ENCODE results near the gene PRICKLE4. TPM values are rescaled to one million over a fixed set of nuclear protein-coding genes. Genes with fewer than 3 reads are reported as not detected.

The PRICKLE4 gene
- total RNA-seq, 1 experiment from 2014 or later: 1.5 TPM

DNA sequence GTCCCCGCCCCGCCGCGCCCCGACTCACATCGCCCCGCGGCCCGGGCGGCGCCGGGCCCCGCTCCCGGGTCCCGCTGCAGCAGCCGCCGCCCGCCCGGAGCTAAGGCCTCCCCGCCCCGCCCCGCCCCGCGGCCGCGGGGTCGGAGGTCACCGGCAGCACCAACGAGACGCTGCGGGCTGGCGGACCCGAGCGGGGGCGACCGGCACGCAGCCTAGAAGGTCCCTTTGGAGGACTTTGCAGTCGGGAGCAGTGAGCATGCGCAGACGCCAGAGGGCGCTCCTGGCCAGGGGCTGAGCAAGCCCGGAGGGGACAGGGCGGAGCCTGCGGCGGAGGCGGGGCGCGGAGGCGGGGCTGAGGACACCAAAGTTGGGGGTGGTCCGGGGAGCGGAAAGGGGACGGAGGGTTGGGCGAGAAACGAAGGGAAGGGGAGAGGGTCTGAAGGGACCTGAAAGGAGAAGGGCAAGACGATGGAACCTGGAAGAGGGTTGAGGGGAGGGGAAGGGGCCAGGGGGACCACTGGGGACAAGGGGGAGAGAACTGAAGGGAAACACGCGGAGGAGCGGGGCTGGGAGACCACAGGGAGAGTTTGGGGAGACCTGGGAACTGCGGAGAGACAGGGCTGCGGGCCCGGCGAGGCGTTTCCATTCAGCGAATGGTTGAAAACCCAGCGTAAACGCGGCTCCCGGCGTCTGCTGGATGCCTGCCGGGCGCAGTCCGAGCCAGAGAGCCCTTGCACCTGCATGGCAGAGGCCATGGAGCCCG is 613 bp upstream of the PRICKLE4 start, which contains the start of gene FRS3 (continued):
- TF ChIP-seq, protein P1, sequence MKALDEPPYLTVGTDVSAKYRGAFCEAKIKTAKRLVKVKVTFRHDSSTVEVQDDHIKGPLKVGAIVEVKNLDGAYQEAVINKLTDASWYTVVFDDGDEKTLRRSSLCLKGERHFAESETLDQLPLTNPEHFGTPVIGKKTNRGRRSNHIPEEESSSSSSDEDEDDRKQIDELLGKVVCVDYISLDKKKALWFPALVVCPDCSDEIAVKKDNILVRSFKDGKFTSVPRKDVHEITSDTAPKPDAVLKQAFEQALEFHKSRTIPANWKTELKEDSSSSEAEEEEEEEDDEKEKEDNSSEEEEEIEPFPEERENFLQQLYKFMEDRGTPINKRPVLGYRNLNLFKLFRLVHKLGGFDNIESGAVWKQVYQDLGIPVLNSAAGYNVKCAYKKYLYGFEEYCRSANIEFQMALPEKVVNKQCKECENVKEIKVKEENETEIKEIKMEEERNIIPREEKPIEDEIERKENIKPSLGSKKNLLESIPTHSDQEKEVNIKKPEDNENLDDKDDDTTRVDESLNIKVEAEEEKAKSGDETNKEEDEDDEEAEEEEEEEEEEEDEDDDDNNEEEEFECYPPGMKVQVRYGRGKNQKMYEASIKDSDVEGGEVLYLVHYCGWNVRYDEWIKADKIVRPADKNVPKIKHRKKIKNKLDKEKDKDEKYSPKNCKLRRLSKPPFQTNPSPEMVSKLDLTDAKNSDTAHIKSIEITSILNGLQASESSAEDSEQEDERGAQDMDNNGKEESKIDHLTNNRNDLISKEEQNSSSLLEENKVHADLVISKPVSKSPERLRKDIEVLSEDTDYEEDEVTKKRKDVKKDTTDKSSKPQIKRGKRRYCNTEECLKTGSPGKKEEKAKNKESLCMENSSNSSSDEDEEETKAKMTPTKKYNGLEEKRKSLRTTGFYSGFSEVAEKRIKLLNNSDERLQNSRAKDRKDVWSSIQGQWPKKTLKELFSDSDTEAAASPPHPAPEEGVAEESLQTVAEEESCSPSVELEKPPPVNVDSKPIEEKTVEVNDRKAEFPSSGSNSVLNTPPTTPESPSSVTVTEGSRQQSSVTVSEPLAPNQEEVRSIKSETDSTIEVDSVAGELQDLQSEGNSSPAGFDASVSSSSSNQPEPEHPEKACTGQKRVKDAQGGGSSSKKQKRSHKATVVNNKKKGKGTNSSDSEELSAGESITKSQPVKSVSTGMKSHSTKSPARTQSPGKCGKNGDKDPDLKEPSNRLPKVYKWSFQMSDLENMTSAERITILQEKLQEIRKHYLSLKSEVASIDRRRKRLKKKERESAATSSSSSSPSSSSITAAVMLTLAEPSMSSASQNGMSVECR (CRISPR knock-in tag; IDR thresholded peaks at IDR 0.05; ENCODE audit: borderline replicate concordance): peak; percentile 50; the same call in 1 of the 2 replicates
- TF ChIP-seq, protein P2, sequence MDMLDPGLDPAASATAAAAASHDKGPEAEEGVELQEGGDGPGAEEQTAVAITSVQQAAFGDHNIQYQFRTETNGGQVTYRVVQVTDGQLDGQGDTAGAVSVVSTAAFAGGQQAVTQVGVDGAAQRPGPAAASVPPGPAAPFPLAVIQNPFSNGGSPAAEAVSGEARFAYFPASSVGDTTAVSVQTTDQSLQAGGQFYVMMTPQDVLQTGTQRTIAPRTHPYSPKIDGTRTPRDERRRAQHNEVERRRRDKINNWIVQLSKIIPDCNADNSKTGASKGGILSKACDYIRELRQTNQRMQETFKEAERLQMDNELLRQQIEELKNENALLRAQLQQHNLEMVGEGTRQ (CRISPR knock-in tag; IDR thresholded peaks at IDR 0.05): peak; percentile 42
- no peak for TF ChIP-seq TEAD4 (CRISPR knock-in tag; IDR thresholded peaks at IDR 0.05)
- TF ChIP-seq NFATC4 (CRISPR knock-in tag; IDR thresholded peaks at IDR 0.05): no peak
- TF ChIP-seq ZNF396 (CRISPR knock-in tag; IDR thresholded peaks at IDR 0.05; ENCODE audit: borderline replicate concordance): no peak
- TF ChIP-seq SP1 (CRISPR knock-in tag; conservative IDR thresholded peaks at IDR 0.05): peak; percentile 97
- TF ChIP-seq TEAD1 (CRISPR knock-in tag; IDR thresholded peaks at IDR 0.05): peak; percentile 32; the same call in 1 of the 2 replicates
- no peak for TF ChIP-seq HMGA2 (CRISPR knock-in tag; IDR thresholded peaks at IDR 0.05)

DNA sequence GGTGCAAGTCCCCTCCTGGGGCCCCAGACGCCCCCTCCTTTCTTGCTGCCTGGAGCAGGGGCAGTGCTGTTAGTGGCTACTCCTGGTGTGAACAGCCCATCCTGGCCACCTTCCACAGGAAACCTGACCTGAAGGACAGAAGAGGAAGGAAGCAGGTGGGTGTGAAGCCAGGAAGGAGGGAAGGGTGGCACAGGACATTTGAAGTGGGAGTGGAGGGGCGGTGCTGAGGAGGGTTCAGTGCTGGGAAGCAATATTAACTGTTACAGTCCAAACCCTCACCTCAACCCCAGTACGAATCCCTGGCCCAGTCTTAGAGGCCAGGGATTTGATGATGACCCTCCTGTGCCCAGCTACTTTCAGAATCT is 766 bp downstream of the PRICKLE4 start:
- DNase-seq (ENCODE audit: low spot score) (no peak), ATAC-seq (no peak)
- peak overlapping the region; percentile 84 for H3K4me3 Mint-ChIP-seq
- ChIA-PET POLR2A (interaction anchor here (0.6 kb wide), 1 partner anchor 404 kb away, joined by 3 read pairs; no protein-coding TSS in a partner anchor), CTCF (interaction anchor here (0.5 to 0.9 kb wide), 2 partner anchors 185 to 577 kb away, joined by 3 to 4 read pairs; no protein-coding TSS in a partner anchor)
- TF ChIP-seq, protein P3, sequence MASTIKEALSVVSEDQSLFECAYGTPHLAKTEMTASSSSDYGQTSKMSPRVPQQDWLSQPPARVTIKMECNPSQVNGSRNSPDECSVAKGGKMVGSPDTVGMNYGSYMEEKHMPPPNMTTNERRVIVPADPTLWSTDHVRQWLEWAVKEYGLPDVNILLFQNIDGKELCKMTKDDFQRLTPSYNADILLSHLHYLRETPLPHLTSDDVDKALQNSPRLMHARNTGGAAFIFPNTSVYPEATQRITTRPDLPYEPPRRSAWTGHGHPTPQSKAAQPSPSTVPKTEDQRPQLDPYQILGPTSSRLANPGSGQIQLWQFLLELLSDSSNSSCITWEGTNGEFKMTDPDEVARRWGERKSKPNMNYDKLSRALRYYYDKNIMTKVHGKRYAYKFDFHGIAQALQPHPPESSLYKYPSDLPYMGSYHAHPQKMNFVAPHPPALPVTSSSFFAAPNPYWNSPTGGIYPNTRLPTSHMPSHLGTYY (CRISPR knock-in tag; IDR thresholded peaks at IDR 0.05): no peak
- TF ChIP-seq ESRRA (CRISPR knock-in tag; IDR thresholded peaks at IDR 0.05; ENCODE audit: borderline replicate concordance): no peak
- no peak for TF ChIP-seq KAT7 (CRISPR knock-in tag; IDR thresholded peaks at IDR 0.05; ENCODE audit: borderline replicate concordance)
- TF ChIP-seq, protein P4, sequence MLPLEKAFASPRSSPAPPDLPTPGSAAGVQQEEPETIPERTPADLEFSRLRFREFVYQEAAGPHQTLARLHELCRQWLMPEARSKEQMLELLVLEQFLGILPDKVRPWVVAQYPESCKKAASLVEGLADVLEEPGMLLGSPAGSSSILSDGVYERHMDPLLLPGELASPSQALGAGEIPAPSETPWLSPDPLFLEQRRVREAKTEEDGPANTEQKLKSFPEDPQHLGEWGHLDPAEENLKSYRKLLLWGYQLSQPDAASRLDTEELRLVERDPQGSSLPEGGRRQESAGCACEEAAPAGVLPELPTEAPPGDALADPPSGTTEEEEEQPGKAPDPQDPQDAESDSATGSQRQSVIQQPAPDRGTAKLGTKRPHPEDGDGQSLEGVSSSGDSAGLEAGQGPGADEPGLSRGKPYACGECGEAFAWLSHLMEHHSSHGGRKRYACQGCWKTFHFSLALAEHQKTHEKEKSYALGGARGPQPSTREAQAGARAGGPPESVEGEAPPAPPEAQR (CRISPR knock-in tag; IDR thresholded peaks at IDR 0.05): no peak
- TF ChIP-seq, protein P5, sequence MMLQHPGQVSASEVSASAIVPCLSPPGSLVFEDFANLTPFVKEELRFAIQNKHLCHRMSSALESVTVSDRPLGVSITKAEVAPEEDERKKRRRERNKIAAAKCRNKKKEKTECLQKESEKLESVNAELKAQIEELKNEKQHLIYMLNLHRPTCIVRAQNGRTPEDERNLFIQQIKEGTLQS (CRISPR knock-in tag; conservative IDR thresholded peaks at IDR 0.05): no peak
- TF ChIP-seq, protein P6, sequence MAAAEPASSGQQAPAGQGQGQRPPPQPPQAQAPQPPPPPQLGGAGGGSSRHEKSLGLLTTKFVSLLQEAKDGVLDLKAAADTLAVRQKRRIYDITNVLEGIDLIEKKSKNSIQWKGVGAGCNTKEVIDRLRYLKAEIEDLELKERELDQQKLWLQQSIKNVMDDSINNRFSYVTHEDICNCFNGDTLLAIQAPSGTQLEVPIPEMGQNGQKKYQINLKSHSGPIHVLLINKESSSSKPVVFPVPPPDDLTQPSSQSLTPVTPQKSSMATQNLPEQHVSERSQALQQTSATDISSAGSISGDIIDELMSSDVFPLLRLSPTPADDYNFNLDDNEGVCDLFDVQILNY (CRISPR knock-in tag; IDR thresholded peaks at IDR 0.05): no peak
- TF ChIP-seq GTF2I (CRISPR knock-in tag; conservative IDR thresholded peaks at IDR 0.05): no peak
- no peak for TF ChIP-seq SMAD3 (CRISPR knock-in tag; IDR thresholded peaks at IDR 0.05; ENCODE audit: borderline replicate concordance)
- TF ChIP-seq EMX1 (CRISPR knock-in tag; IDR thresholded peaks at IDR 0.05): no peak
- no peak for TF ChIP-seq ZBTB21 (CRISPR knock-in tag; IDR thresholded peaks at IDR 0.05; ENCODE audit: borderline replicate concordance)
- TF ChIP-seq MXD4 (CRISPR knock-in tag; IDR thresholded peaks at IDR 0.05; ENCODE audit: borderline replicate concordance): no peak
- TF ChIP-seq NR1H2 (CRISPR knock-in tag; IDR thresholded peaks at IDR 0.05): no peak
- TF ChIP-seq, protein P7, sequence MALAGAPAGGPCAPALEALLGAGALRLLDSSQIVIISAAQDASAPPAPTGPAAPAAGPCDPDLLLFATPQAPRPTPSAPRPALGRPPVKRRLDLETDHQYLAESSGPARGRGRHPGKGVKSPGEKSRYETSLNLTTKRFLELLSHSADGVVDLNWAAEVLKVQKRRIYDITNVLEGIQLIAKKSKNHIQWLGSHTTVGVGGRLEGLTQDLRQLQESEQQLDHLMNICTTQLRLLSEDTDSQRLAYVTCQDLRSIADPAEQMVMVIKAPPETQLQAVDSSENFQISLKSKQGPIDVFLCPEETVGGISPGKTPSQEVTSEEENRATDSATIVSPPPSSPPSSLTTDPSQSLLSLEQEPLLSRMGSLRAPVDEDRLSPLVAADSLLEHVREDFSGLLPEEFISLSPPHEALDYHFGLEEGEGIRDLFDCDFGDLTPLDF (CRISPR knock-in tag; IDR thresholded peaks at IDR 0.05): no peak
- no peak for TF ChIP-seq ZNF396 (CRISPR knock-in tag; IDR thresholded peaks at IDR 0.05; ENCODE audit: borderline replicate concordance)
- TF ChIP-seq JAZF1 (CRISPR knock-in tag; IDR thresholded peaks at IDR 0.05): no peak
- TF ChIP-seq MYBL2 (CRISPR knock-in tag; IDR thresholded peaks at IDR 0.05): no peak
- H3K9me3 Mint-ChIP-seq: no peaks in the 10 kb centered on the region
- H3K36me3 Mint-ChIP-seq: no peaks in the 10 kb centered on the region
- peaks cover 54% of the 10 kb centered on the region for H3K27me3 Mint-ChIP-seq (ENCODE audit: low read depth)
- peaks cover 34% of the 10 kb centered on the region for H3K4me1 Mint-ChIP-seq
- no peak overlapping the region for H3K27ac Mint-ChIP-seq
